Medulla oblongata (tissue), 1 donor: ENCODE data around the gene POLD2.
"Not testable (repeated sequence)": the region's sequence is repeated elsewhere in the genome, so short reads cannot be mapped to it uniquely, and the experiment has no call there.

Experiments used
- DNase-seq: peaks from one replicate; pipeline ENCODE4 v3.0.0-alpha.2; 2015; ENCODE audit errors: extremely low spot score

The POLD2 gene

DNA sequence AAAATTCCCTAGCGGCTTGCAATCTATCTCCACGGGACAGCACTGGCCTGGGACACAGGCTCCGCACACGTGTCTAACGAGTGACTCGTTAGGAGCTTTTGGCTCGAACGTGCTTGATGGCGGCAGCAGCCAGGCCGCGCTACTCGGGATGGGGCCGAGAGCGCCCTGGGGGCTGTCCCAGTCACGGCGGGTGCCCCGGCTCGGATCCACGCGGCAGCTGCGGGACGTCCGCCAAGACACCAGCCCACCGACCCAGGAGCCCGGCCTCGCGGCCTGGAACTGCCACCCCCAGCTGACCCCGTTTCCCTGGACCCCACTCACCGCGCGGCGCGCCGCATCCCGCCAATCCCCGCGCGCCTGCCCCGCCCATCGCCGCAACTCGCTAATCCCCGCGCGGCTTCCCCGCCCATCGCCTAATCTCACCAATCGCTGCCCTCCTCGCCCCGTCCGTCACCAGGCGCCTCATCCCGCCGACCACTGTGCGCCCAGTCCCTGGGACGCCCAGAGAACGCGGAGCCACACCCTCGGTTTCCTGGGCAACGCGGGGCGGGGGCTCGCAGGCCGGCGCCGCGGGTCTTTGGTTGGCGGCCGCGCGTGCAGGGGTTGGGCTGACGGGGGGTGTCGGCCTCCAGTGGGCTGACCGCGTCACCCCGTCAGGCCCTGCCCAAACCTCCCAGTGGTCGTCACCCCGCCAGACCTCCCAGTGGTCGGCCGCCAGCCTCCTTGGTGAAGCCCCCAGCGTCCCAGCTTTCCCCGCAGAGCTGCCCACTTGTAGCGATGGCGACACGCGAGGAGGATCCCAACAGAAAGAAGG lies at the start of gene POLD2:
TSS of gene POLD2 (minus strand) at position 359 of the 814 bp plus-strand sequence. CDS start 1,495 bp downstream, outside the sequence.
- peak; percentile 98 for DNase-seq

DNA sequence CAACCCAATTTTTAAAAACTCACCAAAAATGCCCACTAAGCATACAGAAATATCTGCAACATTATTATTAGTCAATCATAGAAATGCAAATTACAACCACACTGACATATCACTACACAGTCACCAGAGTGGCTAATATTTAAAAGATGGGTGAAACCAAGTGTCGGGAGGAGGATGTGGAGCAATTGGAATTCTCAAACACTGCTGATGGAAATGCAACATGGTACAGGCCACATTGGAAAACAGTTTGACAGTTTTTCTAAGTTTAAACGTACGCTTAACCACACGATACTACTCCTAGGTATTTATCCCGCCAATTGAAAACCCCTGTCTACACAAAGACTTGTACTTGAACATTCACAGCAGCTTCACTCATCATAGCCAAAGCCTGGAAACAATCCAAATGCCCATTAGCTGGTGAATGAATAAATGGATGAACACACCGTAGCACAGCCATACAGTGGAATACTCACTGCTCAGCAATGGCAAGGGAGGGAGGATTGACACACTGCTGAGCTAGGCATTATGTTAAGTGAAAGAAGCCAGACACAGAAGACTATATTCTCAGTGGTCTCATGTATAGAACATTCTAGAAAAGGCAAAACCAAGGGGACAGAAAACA lies 49.6 kb upstream of the POLD2 start:
- peak; percentile 26 for DNase-seq

DNA sequence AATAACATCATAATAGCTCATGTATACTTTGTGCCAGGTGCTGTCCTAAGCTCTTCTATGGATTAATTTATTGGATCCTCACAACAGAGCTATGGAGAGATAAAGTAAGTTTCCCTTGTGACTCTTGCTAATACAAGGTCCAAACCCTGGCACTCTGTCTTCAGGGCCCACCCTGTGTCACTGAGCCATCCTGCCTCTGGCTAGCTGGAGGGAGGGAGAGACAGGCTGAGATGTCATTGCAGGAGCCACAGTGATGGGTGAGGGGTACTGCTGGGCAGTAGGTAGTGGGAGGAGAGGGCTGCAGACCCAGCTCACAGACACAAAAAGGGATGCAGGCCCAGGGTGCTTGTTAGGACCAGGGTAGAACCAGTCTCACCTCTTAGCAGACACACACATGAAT lies 49.0 kb upstream of the POLD2 start:
- no peak for DNase-seq

DNA sequence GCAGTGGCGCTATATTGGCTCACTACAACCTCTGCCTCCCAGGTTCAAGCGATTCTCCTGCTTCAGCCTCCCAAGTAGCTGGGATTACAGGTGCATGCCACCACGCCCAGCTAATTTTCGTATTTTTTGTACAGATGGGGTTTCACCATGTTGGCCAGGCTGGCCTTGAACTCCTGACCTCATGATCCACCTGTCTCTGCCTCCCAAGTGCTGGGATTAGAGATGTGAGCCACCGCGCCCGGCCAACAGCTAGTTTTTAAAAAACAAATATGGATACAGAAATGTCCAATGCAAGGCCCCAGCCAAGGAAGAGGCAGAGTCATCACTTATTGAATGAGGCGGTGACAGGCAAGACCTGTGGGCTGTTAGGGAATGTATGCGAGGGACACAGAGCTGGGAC lies 48.6 kb upstream of the POLD2 start:
- not testable (repeated sequence) for DNase-seq

DNA sequence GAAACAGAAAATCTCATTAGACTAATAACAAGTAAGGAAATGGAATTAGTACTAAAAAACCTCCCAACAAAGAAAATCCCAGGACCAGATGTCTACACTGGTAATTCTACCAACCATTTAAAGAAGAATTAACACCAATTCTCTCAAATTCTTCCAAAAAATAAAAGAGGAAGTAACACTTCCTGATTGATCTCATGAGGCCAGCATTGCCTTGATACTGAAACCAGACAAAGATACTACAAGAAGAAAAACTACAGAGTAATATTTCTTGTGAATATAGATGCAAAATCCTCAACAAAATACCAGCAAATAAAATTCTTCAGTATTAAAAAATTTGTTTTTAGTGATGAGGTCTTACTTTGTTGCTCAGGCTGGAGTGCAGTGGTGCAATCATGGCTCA lies 44.6 kb upstream of the POLD2 start:
- no peak for DNase-seq

DNA sequence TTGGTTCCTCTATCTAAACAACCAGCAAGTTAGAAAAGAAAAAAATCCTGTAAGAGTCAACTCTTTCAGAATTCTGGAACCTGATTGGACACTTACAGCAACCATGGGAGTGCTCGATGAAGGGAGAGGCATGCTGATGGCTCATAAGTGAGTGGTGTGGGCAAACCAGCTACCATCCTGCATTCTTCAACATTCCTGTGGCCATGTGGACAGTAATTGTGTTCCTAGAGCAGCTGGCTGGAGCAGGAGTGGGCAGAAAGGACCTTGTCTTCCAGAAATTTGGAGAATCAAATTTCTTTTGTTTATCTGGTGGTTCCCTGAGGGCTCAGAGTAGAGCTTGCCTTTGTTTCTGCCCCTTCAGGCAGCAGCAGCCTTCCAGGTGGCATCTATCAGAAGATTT lies 40.2 kb upstream of the POLD2 start:
- no peak for DNase-seq

DNA sequence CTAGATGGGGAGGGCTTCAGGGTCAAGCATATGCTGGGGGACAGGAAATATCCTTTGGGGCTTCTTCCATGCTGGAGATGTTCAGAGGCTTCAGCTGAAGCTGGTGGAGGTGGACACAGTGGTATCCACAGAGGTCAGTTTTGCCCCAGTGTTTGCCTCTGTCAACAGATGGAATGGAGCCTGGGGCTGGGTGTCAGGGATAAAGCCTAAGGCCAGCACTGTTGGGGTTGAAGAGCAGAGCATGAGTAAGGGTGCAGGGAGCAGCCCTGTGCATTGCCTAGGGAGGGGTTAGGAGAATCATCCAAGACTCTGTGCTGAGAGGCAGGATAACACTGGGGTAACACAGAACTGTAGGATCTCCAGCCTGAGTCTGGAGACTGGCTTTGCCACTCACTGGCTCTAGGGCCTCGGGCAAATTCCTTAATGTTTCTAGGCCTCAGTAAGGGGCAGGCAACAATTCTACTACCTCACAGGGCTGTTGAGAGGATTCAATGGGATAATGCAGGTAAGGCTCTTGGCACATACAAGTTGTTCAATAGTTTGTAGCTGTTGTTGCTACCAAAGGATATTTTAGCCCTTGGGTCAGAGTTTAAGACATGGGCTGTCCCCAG lies 39.5 kb upstream of the POLD2 start:
- DNase-seq: no peak

DNA sequence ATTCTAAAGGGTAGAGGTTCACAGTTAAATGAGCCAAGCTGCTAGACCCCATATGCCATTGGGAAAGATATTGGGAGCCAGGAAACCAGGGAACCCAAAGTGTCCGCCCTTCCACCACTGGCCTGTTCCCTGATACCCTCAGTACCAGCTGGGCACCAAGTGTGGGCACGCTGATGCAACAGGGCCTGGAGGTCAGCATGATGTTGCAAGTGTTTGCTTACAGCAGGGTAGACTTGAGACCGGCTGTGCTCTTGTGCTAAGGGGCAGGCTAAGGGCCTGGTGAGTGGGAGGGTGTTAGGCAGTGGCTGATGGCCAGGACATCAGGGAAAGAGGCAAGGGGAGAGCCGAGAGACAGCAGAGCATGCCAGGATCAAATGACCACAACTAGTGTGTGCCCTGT lies 38.8 kb upstream of the POLD2 start:
- no peak for DNase-seq

DNA sequence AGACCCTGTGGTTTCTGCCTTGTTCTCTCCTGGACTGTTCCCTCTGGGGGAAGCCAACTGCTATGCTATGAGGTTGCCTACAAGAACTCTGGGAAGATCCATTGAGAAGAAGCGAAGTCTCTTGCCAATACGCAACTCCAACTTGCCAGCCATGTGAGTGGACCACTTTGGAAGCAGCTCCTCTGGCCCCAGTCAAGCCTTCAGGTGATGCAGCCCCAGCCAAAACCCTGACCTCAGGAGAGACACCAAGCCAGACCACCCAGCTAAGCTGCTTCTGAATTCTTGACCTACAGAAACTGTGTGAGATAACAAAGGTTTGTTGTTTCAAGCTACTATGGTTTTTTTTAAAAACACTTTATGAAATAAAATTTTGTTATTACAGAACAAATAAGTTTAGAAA lies 38.0 kb upstream of the POLD2 start:
- DNase-seq: no peak

DNA sequence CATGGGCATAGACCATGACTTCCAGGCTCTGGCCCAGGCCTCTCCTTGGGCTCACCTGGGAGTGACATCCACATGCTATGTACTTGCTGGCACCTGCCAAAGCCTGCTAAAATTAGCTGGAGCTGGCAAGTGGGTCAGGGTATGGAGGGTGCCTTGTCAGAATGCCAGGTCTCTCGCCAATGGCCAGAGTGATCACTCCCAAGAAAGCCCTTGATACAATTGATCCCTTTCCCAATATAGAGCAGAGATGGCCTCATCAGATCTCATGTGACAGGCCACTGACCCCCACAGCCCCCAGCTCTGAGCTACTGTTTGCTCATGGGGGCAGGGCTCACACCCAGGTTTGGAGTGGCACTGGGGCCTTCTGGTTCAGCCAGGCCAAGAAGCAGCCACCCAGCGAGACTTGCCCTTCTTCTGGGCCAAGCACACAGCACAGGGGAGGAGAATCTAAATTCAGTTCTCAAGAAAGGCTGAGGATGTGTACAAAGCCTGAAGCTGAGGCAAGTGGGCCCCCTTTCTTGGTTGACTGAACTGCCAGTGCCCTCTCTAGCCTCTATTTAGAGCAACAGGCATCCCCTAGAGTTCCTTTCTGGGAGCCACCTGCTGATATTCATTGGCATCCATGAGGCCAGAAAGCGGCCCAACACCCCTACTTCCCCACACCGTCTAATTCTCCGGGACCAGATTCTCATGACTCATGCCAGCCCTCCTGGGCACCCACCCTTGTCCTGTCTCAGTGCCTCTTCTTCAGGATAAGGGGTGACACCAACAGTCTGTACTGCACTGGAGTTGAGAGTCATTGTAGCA lies 36.7 kb upstream of the POLD2 start:
- DNase-seq: no peak

DNA sequence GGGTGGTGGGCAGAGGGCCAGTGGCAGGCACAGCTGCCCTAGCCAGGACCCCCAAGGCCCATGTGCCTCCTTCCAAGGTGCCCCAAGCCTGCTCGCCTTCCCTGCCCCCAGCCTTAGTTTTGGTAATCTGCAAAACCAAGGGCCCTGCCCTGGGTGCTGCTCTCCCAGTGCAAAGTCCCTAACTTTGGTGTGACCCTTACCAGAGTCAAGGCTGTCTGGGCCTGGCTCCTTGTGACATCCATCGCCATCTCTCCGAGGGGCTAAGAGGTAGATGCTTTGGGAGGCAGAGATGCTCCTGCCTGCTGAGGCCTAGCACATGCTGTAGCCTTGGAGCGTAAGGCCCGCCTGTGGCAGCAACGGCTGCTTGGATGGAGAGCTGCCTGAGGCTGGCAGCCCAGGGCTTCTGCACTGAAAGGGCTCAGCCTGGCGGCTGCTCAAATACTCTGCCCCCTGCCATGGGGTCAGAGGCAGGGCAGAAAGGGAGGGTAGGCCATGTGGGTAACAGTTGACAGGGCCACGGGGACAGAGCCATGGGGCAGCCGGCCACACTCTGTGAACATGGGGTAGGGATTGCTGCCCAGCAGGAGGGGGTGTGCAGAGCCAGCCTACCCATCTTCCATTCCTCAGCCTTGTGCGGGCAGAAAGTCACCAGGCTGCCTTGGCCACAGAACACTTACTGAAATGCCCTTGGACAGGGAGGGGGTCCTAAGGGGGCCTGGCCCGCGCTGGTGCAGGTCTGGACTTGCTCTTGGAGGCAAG lies 35.7 kb upstream of the POLD2 start:
- peak; percentile 81 for DNase-seq

DNA sequence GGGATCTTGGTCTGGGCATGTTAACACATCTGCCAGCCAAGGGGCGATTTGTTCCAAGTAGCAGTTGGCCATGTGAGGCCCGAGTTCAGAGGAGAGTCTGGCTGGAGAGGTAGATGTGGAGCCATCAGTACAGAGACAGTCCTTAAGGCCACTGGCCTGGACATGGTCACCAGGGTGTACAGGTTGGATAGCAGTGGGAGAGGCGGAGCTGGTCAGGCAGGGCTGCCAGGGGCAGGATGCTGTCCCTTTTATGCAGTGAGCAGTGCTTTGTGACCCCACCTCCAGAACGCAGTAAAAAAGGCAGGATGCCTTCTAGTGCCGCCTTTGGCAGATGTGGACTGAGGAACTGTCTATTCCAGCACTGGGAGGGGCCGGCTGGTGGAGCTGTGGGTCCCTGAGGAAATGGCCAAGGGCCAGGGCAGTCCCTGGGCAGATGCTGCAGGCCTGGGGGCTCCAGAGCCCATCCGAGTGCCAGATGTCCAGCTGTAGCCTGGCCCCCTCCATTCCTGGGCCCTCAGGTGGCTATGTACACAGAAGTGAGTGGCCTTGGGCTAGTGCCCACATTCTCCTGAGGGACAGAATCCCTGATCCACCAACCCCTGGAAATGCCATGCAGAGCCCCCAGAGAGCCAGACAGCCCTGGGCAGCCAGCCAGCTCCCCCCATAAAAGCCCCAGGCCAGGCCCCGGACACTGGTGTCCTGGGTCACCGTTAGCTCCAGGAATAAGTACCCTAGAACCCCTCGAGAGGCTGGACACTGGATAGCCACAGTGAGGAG lies 34.9 kb upstream of the POLD2 start:
- DNase-seq: no peak

DNA sequence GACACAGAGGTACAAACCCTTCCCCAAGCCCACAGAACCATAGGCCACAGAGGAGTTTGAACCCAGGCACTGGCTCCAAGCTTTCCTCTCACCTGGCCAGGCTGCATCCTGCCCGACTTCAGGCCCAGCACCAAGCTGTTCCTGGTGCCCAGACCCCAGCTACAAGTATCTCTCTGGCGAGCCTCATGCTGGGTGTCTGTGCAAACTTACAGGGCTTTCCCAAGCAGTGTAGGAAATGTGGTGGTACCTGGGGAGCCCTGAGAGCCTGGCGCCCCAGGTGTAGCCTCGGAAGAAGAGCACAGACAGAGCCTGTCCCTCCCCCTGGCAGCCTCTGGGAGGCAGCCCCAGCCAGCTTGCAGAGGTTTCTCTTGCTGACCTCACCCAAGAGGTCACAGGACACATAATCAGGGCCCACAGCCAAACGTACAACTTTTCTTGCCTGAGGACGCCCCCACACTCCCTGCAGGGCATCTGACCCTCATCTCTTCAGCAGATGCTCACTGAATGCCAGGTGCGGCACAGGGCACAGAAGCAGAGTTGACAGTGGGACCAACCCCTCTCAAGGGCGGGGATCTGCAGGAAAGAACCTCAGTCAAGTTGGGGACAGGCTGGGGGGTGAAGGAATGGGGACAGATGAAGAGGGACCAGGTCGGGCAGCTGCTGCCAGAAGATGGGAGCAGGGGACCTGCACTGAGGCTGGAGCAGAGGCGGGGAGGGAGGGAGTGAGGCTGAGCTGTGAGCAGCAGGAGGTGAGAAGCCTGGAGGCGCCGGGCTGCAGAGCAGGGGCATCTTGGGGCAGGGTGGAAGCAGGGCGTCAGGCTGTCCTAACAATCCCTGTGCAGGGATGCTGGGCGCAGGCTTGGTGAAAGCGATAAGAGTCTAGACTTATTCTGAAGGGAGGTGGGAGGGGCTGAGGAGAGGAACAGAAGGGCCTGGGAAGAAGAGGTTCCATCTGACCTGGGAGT lies 34.0 kb upstream of the POLD2 start:
- DNase-seq: no peak

DNA sequence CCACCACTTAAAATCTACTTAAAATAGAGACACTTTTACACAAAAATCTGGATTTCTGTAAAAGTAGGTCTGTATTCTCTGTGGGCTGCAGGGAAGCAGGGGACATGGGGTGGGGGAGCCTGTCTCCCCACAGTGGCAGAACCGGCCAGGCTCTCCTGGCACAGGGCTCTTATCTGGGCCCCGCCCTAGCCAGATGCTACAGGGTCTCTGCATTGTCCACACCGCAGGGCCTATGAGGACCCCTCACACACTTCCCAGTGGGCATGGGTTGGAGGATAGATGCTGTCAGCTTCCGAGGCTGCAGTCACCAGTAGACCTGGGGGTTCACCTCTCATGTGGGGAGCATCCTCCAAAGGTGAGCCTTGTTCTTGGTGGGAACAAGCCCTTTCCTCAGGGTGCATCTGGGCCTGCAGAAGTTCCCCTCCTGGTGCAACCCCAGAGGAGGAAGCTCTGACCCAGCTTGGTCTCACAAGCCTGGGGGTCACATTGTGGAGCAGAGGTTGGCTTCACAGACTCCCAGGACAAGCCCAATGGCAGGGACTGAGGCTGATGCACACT lies 33.2 kb upstream of the POLD2 start:
- no peak for DNase-seq

DNA sequence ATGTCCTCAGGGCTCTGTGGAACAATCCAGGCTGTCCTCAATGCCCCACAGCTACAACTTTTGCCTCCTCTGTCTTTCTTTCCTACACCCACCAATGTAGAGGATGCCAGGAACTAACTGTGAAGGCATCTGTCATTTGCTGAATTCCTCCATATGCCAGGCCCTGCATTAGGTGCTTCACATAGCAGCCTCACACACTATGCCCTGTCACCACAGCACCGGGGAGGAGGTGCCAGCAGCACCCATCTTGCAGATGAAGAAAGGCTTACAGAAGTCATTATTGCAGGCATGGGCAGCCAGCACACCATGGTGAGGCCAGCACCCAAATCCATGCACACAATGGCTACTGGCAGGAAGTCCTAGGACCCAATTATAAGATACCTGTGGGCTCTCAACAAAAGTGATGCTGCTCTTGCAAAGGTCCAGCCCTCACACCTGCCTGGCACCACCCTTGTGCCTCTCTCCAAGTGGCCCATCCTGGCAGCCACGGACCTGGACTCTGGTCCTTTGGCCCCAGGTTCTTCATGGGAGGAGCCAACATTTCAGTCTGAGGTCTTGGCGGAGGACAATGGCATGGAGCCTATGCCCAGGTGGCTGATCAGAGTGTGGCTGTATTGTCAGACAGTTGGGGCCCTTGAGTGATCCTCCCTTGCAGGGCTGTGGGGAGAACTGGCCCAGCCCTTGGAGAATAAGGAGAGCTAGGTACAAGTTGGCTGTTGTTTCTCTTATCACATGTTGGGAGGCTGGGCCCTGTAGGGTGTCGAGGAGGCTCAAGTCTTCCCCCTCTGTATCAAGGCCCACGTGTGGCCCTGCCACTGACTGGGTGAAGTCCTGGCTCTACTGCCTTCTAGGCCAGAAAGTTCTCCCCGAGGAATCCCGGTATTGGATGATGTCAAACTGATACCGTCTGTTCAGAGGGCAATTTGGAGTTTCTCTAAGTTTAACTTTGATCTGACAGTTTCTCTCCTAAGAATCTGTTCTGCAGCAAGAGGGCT lies 32.1 kb upstream of the POLD2 start:
- DNase-seq: no peak

DNA sequence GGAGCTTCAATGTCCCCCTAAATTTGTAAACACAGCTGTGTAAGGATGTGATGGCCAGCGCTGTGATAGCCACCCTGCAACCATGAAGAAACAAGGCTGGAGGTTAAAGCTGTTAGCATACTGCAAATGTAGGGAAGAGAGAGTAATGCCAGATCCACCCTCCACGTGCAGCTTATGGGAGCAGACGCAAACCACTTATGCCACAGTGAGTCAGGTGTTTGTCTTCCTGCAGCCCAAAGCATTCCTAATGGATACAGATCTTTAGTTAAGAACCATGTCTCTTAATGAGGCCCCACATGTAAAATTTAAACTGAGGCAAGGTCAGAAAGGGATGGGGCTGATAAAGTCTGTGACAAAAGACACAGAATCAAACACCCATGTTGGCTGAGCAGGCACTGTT lies 31.4 kb upstream of the POLD2 start:
- DNase-seq: no peak

DNA sequence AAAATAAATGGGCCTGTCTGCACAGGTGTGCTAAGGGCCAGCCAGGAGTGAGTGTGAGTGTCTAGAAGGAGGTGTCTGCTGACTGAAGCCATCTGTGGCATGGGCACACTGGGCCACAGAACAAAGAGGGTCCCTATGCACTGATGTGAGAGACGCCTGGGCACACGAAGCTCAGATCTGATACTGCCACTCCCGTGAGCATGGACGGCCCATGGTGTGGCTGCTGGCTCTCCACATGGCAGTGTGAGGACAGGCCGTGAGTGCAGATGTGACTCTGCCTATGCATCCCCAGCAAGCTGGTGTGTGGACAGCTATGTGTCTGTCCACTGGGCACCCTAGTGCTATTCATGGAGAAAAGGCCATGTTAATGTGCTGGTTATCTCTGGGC lies 30.6 kb upstream of the POLD2 start:
- DNase-seq: no peak
